Anterior cingulate cortex (tissue), 58 donors: ENCODE measurements around the gene HS3ST3B1.

Experiments used
- DNase-seq, 58 donors: peaks; one replicate each; lab custom pipeline; 2025; lab: John Stamatoyannopoulos, UW

The HS3ST3B1 gene

GRCh38 chr17:14396547-14396946 lies 95.7 kb downstream of the HS3ST3B1 start:
- DNase-seq = no peak

GRCh38 chr17:14398766-14399165 lies 97.9 kb downstream of the HS3ST3B1 start:
- no peak for DNase-seq
